ENCODE data around the gene LRRFIP1. TPM values are rescaled to one million over a fixed set of nuclear protein-coding genes. Genes with fewer than 3 reads are reported as not detected.

LRRFIP1 gene
- total RNA-seq, 3 donors from 2014 or later (not counting 1 experiment from before 2014, with no cell fraction given): 163 to 207 (median 188) TPM

GRCh38 chr2:237617587-237617982 is 9.8 kb upstream of the LRRFIP1 start:
- H3K36me3 ChIP-seq (ENCODE audit: control insufficient read depth, insufficient read depth, low read length): no peaks in the 10 kb centered on the region
- no peak for TF ChIP-seq CTCF (IDR thresholded peaks at IDR 0.05)
- H3K4me3 Mint-ChIP-seq: no peak overlapping the region
- no peaks in the 10 kb centered on the region for H3K36me3 Mint-ChIP-seq
- no peaks in the 10 kb centered on the region for H3K9me3 Mint-ChIP-seq
- intact Hi-C loops (cut with micrococcal nuclease): no loop called here
- peaks cover 11 to 12% of the 10 kb centered on the region in 2 donors for H3K4me1 Mint-ChIP-seq
- no peak overlapping the region for H3K27ac ChIP-seq (ENCODE audit: low read length)
- no peaks in the 10 kb centered on the region for H3K9me3 ChIP-seq (ENCODE audit: control insufficient read depth, insufficient read depth, low read length)
- peaks cover 8% of the 10 kb centered on the region in 2 donors for H3K27me3 Mint-ChIP-seq (ENCODE audit: low read depth in 2 of 2)
- no peaks in the 10 kb centered on the region for H3K27me3 ChIP-seq (ENCODE audit: control insufficient read depth, insufficient read depth, low read length)
- peaks cover 6% of the 10 kb centered on the region for H3K4me1 ChIP-seq (ENCODE audit: control insufficient read depth, insufficient read depth, low read length)
- no peak for ATAC-seq
- no peak overlapping the region for H3K4me3 ChIP-seq (ENCODE audit: low read length)
- DNase-seq: no peak
- 39% methylated on average over 4 of the region's 4 CpGs for WGBS (ENCODE audit: insufficient coverage)
- H3K27ac Mint-ChIP-seq: no peak overlapping the region

DNA sequence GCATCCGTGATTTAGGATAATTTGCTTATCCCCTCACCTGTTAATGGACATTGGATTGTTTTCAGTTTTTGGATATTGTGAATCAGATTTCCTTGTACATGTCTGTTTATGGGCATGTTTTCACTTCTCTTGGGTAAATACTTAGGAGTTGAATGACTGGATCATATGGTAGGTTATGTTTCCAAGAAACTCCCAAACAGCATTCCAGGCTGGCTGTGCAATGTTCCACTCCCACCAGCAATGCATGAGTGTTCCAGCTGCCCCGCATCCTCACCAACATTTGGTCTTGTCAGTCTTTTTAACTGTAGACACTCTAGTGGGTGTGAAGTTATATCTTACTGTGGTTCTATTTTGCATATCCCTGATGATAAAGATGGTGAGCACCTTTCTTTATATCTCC is 8.9 kb upstream of the LRRFIP1 start:
- no peaks in the 10 kb centered on the region for H3K36me3 Mint-ChIP-seq
- WGBS (ENCODE audit: insufficient coverage): 85% methylated on average over 2 of the region's 2 CpGs
- H3K27ac Mint-ChIP-seq: no peak overlapping the region
- ATAC-seq (no peak), DNase-seq (no peak)
- Histone ChIP-seq H3K4me3 (ENCODE audit: low read length) (no peak overlapping the region), H3K27ac (ENCODE audit: low read length) (no peak overlapping the region), H3K9me3 (ENCODE audit: control insufficient read depth, insufficient read depth, low read length) (no peaks in the 10 kb centered on the region), H3K27me3 (ENCODE audit: control insufficient read depth, insufficient read depth, low read length) (no peaks in the 10 kb centered on the region), H3K36me3 (ENCODE audit: control insufficient read depth, insufficient read depth, low read length) (no peaks in the 10 kb centered on the region), H3K4me1 (ENCODE audit: control insufficient read depth, insufficient read depth, low read length) (peaks cover 6% of the 10 kb centered on the region)
- peaks cover 11 to 12% of the 10 kb centered on the region in 2 donors for H3K4me1 Mint-ChIP-seq
- no peak overlapping the region for H3K4me3 Mint-ChIP-seq
- TF ChIP-seq CTCF (IDR thresholded peaks at IDR 0.05): no peak
- H3K9me3 Mint-ChIP-seq: no peaks in the 10 kb centered on the region
- peaks cover 8% of the 10 kb centered on the region in 2 donors for H3K27me3 Mint-ChIP-seq (ENCODE audit: low read depth in 2 of 2)
- intact Hi-C loops (cut with micrococcal nuclease): no loop called here

DNA sequence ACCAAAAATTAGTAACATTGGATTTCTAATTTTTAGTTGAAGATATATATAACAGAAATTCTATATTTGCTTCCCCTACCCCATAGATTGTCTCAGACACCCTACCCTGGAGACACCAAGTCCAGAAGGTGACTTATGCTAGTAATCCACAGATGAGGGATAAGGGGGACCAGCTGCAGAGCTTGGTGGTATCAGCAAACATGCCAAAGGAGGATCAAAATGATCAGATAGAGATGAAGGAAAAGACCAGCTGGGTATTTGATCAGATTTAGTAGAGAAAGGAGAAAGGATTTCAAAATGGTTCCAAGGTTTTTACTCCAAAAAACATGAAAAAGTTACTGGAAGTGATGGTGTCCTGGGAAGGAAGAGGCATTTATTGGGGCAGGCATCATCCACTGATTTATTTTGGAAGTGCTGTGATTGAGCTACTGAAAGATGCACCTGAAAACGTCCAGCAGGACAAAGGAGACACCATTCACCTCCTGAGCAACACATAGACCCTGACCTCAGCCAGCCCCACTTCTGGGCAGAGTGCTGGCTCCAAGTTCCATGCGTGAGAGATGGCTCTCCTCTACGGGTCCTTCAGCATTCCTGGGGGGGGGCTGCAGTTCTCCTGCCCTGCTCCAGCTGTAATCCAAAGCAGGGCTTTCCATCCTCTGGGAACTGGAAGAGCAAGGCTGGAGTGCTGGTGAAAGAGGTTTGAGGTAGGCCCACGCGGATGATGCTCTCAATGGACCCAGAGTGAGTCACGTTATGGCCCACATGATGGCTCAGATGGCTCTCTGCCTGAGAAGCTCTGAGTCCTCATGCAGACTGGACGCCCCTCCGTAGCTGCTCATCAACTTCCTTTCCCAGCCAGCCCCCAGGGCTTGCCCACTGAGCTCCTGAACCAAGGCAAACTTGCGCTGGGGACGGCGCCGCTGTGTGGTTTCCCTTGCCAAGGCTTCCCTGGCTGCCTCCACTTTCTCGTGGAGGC is 3.7 kb upstream of the LRRFIP1 start:
- DNase-seq: no peak
- H3K36me3 Mint-ChIP-seq: no peaks in the 10 kb centered on the region
- no peaks in the 10 kb centered on the region for H3K9me3 ChIP-seq (ENCODE audit: control insufficient read depth, insufficient read depth, low read length)
- no peak overlapping the region for H3K27ac ChIP-seq (ENCODE audit: low read length)
- no peaks in the 10 kb centered on the region for H3K9me3 Mint-ChIP-seq
- H3K4me3 Mint-ChIP-seq: peak overlapping the region; percentile 14
- 84% methylated on average over 13 of the region's 13 CpGs for WGBS (ENCODE audit: insufficient coverage)
- H3K4me1 Mint-ChIP-seq: peaks cover 4 to 26% of the 10 kb centered on the region in 2 donors
- no peak for ATAC-seq
- peaks cover 8% of the 10 kb centered on the region for H3K27me3 ChIP-seq (ENCODE audit: control insufficient read depth, insufficient read depth, low read length)
- no peaks in the 10 kb centered on the region for H3K36me3 ChIP-seq (ENCODE audit: control insufficient read depth, insufficient read depth, low read length)
- H3K27me3 Mint-ChIP-seq (ENCODE audit: low read depth in 2 of 2): peaks cover 12 to 28% of the 10 kb centered on the region in 2 donors
- intact Hi-C loops (cut with micrococcal nuclease): no loop called here
- H3K27ac Mint-ChIP-seq: no peak overlapping the region
- TF ChIP-seq CTCF (IDR thresholded peaks at IDR 0.05): no peak
- peaks cover 24% of the 10 kb centered on the region for H3K4me1 ChIP-seq (ENCODE audit: control insufficient read depth, insufficient read depth, low read length)
- H3K4me3 ChIP-seq (ENCODE audit: low read length): no peak overlapping the region
